H9 (cell line): Measurements from ENCODE around the gene WFIKKN2. TPM values are rescaled to one million over a fixed set of nuclear protein-coding genes. Genes with fewer than 3 reads are reported as not detected.

Experiments
- DNase-seq: peaks from one replicate; pipeline ENCODE4 v3.0.0-alpha.2; 2017
- H2AFZ ChIP-seq: one replicate; pipeline ENCODE4 v1.6.1; 2013; ENCODE audit warnings: mild to moderate bottlenecking, low read length, control low read depth, moderate library complexity
- H2AK5ac ChIP-seq: 2 replicates; pipeline ENCODE4 v1.6.1; 2013; ENCODE audit warnings: low read length, control low read depth, mixed read lengths; ENCODE audit not compliant: insufficient read length
- H2BK120ac ChIP-seq: one replicate; pipeline ENCODE4 v1.6.1; 2013; ENCODE audit warnings: low read depth, mild to moderate bottlenecking, low read length, control low read depth, inconsistent platforms; ENCODE audit not compliant: poor library complexity, severe bottlenecking
- H2BK12ac ChIP-seq: 2 replicates; pipeline ENCODE4 v1.6.1; 2013; ENCODE audit warnings: low read length, control low read depth, mixed read lengths, low read depth; ENCODE audit not compliant: insufficient read length
- H2BK15ac ChIP-seq: 2 replicates; pipeline ENCODE4 v1.6.1; 2013; ENCODE audit warnings: low read depth, low read length, control low read depth
- H2BK20ac ChIP-seq: one replicate; pipeline ENCODE4 v1.6.1; 2013; ENCODE audit warnings: low read depth, mild to moderate bottlenecking, low read length, control low read depth, inconsistent platforms; ENCODE audit not compliant: poor library complexity, severe bottlenecking
- H2BK5ac ChIP-seq: 2 replicates; pipeline ENCODE4 v1.6.1; 2013; ENCODE audit warnings: low read length, control low read depth, mixed read lengths; ENCODE audit not compliant: insufficient read length
- H3K14ac ChIP-seq: 2 replicates; pipeline ENCODE4 v1.6.1; 2013; ENCODE audit warnings: low read length, control low read depth; ENCODE audit not compliant: insufficient read depth
- H3K18ac ChIP-seq: 2 replicates; pipeline ENCODE4 v1.6.1; 2013; ENCODE audit warnings: low read depth, mild to moderate bottlenecking, mixed read lengths, low read length, control low read depth; ENCODE audit not compliant: insufficient read length
- H3K23ac ChIP-seq: 2 replicates; pipeline ENCODE4 v1.6.1; 2013; ENCODE audit warnings: low read length, control low read depth, mixed read lengths, low read depth; ENCODE audit not compliant: insufficient read length
- H3K23me2 ChIP-seq: 2 replicates; pipeline ENCODE4 v1.6.1; 2013; ENCODE audit warnings: low read depth, mild to moderate bottlenecking, mixed read lengths, low read length, control low read depth; ENCODE audit not compliant: insufficient read length, poor library complexity, severe bottlenecking
- H3K27ac ChIP-seq: 2 replicates; pipeline ENCODE4 v1.5.1; 2013; ENCODE audit warnings: low read length, control low read depth, mixed read lengths, low read depth; ENCODE audit not compliant: insufficient read length
- H3K27me3 ChIP-seq: 2 replicates; pipeline ENCODE4 v1.6.1; 2013; ENCODE audit warnings: low read length, control low read depth, inconsistent platforms; ENCODE audit not compliant: insufficient read depth
- H3K4ac ChIP-seq: 2 replicates; pipeline ENCODE4 v1.6.1; 2013; ENCODE audit warnings: low read depth, mild to moderate bottlenecking, control low read depth, inconsistent platforms, low read length, moderate library complexity
- H3K4me1 ChIP-seq: 2 replicates; pipeline ENCODE4 v1.6.1; 2013; ENCODE audit warnings: low read length, control low read depth, inconsistent platforms; ENCODE audit not compliant: insufficient read depth
- H3K4me2 ChIP-seq: 2 replicates; pipeline ENCODE4 v1.6.1; 2013; ENCODE audit warnings: low read length, control low read depth, mixed read lengths; ENCODE audit not compliant: insufficient read length, insufficient read depth
- H3K56ac ChIP-seq: 2 replicates; pipeline ENCODE4 v1.6.1; 2013; ENCODE audit warnings: low read depth, mild to moderate bottlenecking, mixed read lengths, low read length, control low read depth; ENCODE audit not compliant: insufficient read length
- H3K79me1 ChIP-seq: 2 replicates; pipeline ENCODE4 v1.6.1; 2013; ENCODE audit warnings: low read depth, mild to moderate bottlenecking, moderate library complexity, low read length, control low read depth, inconsistent platforms; ENCODE audit not compliant: insufficient read depth, poor library complexity, severe bottlenecking
- H3K79me2 ChIP-seq: 2 replicates; pipeline ENCODE4 v1.6.1; 2013; ENCODE audit warnings: low read length, control low read depth, inconsistent platforms; ENCODE audit not compliant: insufficient read depth
- H3K9ac ChIP-seq: 2 replicates; pipeline ENCODE4 v1.6.1; 2013; ENCODE audit warnings: low read length, control low read depth, mixed read lengths; ENCODE audit not compliant: insufficient read length; ENCODE audit errors: extremely low read depth
- H3K9me3 ChIP-seq: one replicate; pipeline ENCODE4 v1.6.1; 2013; ENCODE audit warnings: low read depth, low read length, inconsistent platforms; ENCODE audit not compliant: control insufficient read depth
- H3T11ph ChIP-seq: one replicate; pipeline ENCODE4 v1.6.1; 2013; ENCODE audit warnings: mild to moderate bottlenecking, low read length, control low read depth, inconsistent platforms
- H4K20me1 ChIP-seq: one replicate; pipeline ENCODE4 v1.6.1; 2013; ENCODE audit not compliant: control insufficient read depth, insufficient read length, insufficient read depth
- H4K5ac ChIP-seq: 2 replicates; pipeline ENCODE4 v1.6.1; 2013; ENCODE audit warnings: low read depth, mild to moderate bottlenecking, mixed read lengths, low read length, control low read depth; ENCODE audit not compliant: insufficient read length
- H4K8ac ChIP-seq: replicated peaks from 2 replicates; pipeline ENCODE4 v1.6.1; 2013; ENCODE audit warnings: low read length, control low read depth, mixed read lengths, low read depth; ENCODE audit not compliant: insufficient read length
- H4K91ac ChIP-seq: 2 replicates; pipeline ENCODE4 v1.6.1; 2013; ENCODE audit warnings: low read depth, mild to moderate bottlenecking, moderate library complexity, mixed read lengths, low read length, control low read depth; ENCODE audit not compliant: insufficient read length
- H3K27ac Mint-ChIP-seq, 3 experiments: 2 replicates in 2 of 3; 3 replicates in 1 of 3; pipeline ENCODE4 v1.8.0; 2020 to 2021; ENCODE audit warnings: mixed read lengths in 3 of 3, mild to moderate bottlenecking in 1 of 3, moderate library complexity in 1 of 3
- H3K27me3 Mint-ChIP-seq: 2 replicates; pipeline ENCODE4 v1.8.0; 2021; ENCODE audit warnings: low read depth, mild to moderate bottlenecking, moderate library complexity, mixed read lengths
- H3K36me3 Mint-ChIP-seq, 3 experiments: 2 replicates in 2 of 3; 3 replicates in 1 of 3; pipeline ENCODE4 v1.8.0; 2020 to 2021; ENCODE audit warnings: low read depth in 3 of 3, mixed read lengths in 3 of 3; ENCODE audit not compliant: insufficient read depth in 1 of 3
- H3K4me1 Mint-ChIP-seq, 2 experiments: 2 replicates each; pipeline ENCODE4 v1.8.0; 2020; ENCODE audit warnings: mixed read lengths in 2 of 2
- H3K4me3 Mint-ChIP-seq, 2 experiments: 2 replicates in 1 of 2; 3 replicates in 1 of 2; pipeline ENCODE4 v1.8.0; 2020 to 2021; ENCODE audit warnings: mild to moderate bottlenecking in 2 of 2, mixed read lengths in 2 of 2, moderate library complexity in 1 of 2
- H3K9me3 Mint-ChIP-seq, 2 experiments: 2 replicates in 1 of 2; 3 replicates in 1 of 2; pipeline ENCODE4 v1.8.0; 2020; ENCODE audit warnings: mild to moderate bottlenecking in 2 of 2, mixed read lengths in 2 of 2, moderate library complexity in 1 of 2
- WGBS: extraction: QIAGEN DNeasy Blood & Tissue Kit; methylation state at CpG from one replicate; pipeline ENCODE4 v1.1.7; 2013; ENCODE audit warnings: missing lambda C conversion rate, low lambda C conversion rate, mixed read lengths; ENCODE audit not compliant: insufficient read length; ENCODE audit errors: extremely low coverage; 5-methylcytosine and 5-hydroxymethylcytosine counted together
- total RNA-seq: library from RNA; stranded (reverse); gene quantifications from 2 replicates; pipeline ENCODE4 v1.2.1, GENCODE V29; 2021
- TF ChIP-seq, protein P1 (sequence below): fragments of 200-600 bp; sonication (generic); conservative IDR thresholded peaks from 3 replicates; pipeline ENCODE4 v1.8.0; 2021; ENCODE audit warnings: antibody characterized with exemption, mild to moderate bottlenecking

Gene WFIKKN2
- total RNA-seq, 1 experiment from 2014 or later: 1.1 TPM

DNA sequence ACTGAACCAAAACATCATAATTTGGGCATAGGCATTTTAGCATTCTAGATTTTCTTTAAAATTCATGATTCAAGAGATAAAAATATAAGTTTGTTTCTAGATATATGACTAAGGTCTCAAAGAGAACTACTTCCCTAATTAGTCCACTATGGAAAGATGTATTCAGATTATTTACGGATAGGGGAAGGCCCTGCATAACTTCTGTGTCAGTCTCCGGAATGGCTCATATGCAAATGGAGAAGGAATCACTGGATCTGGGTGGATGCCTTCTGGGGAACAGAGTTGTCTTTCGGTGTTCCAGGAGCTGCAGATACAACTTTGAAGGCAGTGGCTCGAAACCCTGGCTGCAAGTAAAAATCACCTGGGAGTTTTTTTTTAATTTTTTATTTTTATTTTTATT, 17.1 kb upstream of the WFIKKN2 start:
- H2BK12ac ChIP-seq: no peak overlapping the region
- H3K14ac ChIP-seq: no peak overlapping the region
- no peaks in the 10 kb centered on the region for H3K79me1 ChIP-seq
- H3K56ac ChIP-seq: no peak overlapping the region
- H2BK5ac ChIP-seq: no peak overlapping the region
- no peak overlapping the region for H2AK5ac ChIP-seq
- H2BK20ac ChIP-seq: no peak overlapping the region
- H3K27me3 Mint-ChIP-seq: peaks cover 5% of the 10 kb centered on the region; the same call in 1 of the 2 replicates
- no peaks in the 10 kb centered on the region for H3K23me2 ChIP-seq
- no peak overlapping the region for H3K23ac ChIP-seq
- H2AFZ ChIP-seq: no peak overlapping the region
- H3K4me2 ChIP-seq: no peak overlapping the region
- no peak overlapping the region for H3K18ac ChIP-seq
- TF ChIP-seq, protein P1, sequence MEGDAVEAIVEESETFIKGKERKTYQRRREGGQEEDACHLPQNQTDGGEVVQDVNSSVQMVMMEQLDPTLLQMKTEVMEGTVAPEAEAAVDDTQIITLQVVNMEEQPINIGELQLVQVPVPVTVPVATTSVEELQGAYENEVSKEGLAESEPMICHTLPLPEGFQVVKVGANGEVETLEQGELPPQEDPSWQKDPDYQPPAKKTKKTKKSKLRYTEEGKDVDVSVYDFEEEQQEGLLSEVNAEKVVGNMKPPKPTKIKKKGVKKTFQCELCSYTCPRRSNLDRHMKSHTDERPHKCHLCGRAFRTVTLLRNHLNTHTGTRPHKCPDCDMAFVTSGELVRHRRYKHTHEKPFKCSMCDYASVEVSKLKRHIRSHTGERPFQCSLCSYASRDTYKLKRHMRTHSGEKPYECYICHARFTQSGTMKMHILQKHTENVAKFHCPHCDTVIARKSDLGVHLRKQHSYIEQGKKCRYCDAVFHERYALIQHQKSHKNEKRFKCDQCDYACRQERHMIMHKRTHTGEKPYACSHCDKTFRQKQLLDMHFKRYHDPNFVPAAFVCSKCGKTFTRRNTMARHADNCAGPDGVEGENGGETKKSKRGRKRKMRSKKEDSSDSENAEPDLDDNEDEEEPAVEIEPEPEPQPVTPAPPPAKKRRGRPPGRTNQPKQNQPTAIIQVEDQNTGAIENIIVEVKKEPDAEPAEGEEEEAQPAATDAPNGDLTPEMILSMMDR: no peak
- no peaks in the 10 kb centered on the region for H3K9me3 Mint-ChIP-seq
- no CpG with 5 or more reads among the region's 4 CpGs for WGBS
- H3K4ac ChIP-seq: no peak overlapping the region
- no peak overlapping the region for H3K9ac ChIP-seq
- H3K27ac ChIP-seq: no peak overlapping the region
- H2BK120ac ChIP-seq: no peak overlapping the region
- no peaks in the 10 kb centered on the region for H3K27me3 ChIP-seq
- no peaks in the 10 kb centered on the region for H3K9me3 ChIP-seq
- peaks cover 8% of the 10 kb centered on the region in 2 experiments for H3K4me1 Mint-ChIP-seq
- H3K27ac Mint-ChIP-seq: no peak overlapping the region
- no peak overlapping the region for H4K8ac ChIP-seq
- no peaks in the 10 kb centered on the region for H3K4me1 ChIP-seq
- H4K5ac ChIP-seq: no peak overlapping the region
- no peak overlapping the region for H4K91ac ChIP-seq
- no peak overlapping the region for H2BK15ac ChIP-seq
- H3K79me2 ChIP-seq: no peaks in the 10 kb centered on the region
- DNase-seq: no peak
- H4K20me1 ChIP-seq: no peaks in the 10 kb centered on the region
- H3T11ph ChIP-seq: no peak overlapping the region
- H3K36me3 Mint-ChIP-seq: no peaks in the 10 kb centered on the region
- H3K4me3 Mint-ChIP-seq: no peak overlapping the region
